Neural cell (in vitro differentiated cells): Measurements from ENCODE around the gene REPIN1.

ENCODE experiments used
- CTCF ChIP-seq: fragments of 450-650 bp; IDR thresholded peaks from 2 replicates; pipeline ENCODE4 v1.5.1; 2014; ENCODE audit warnings: antibody characterized with exemption, mild to moderate bottlenecking, moderate library complexity; ENCODE audit not compliant: poor library complexity, severe bottlenecking
- POLR2AphosphoS5 ChIP-seq: IDR thresholded peaks from 2 replicates; pipeline ENCODE4 v1.6.1; 2012
- RAD21 ChIP-seq: fragments of 450-650 bp; conservative IDR thresholded peaks from 2 replicates; pipeline ENCODE4 v1.6.1; 2014; ENCODE audit warnings: antibody characterized with exemption, mild to moderate bottlenecking, moderate library complexity
- SMC3 ChIP-seq: fragments of 450-650 bp; conservative IDR thresholded peaks from 2 replicates; pipeline ENCODE4 v1.6.1; 2014; ENCODE audit warnings: antibody characterized with exemption, mild to moderate bottlenecking, moderate library complexity; ENCODE audit not compliant: poor library complexity

DNA sequence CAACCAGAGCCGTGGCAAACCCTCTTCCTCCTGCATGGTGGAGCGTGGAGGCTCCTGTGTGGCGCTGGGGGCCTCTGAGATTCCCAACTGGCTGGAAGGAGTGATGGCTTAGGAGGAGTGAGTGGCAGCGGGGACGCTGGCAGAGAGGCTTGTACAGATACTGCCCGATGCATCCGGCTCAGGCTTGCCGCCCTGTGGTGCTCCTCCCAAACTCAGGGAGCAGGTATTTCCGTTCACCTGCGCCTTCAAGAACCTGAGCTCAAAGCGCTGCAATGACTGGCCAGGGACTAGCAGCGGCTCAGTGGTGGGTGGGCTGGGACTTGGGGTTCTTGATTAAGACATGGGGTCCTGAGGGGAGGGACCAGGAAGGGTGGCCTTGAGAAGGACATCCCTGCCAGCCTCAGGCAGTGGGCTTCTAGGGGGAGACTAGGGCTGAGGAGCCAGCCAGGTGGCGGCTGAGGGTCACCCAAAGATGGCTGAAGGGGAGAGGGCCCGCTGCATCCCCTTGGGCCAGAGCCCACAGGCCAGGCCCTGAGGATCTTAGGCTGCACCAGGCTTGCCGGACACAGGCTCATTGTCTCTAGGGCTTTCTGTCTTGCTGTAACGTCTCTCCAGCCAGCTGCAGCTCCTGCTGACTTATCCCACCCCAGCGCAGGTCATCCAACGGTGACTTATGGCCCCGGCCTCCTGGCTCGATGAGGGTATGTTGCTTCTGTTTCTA lies 13.7 kb downstream of the REPIN1 start:
- TF ChIP-seq CTCF, result no peak
- no peak for TF ChIP-seq RAD21
- TF ChIP-seq POLR2AphosphoS5, result no peak
- TF ChIP-seq SMC3, result no peak
